HG02870 (cell line): ENCODE results near the gene LEUTX.
"Not testable (repeated sequence)": the region's sequence is repeated elsewhere in the genome, so short reads cannot be mapped to it uniquely, and the experiment has no call there.

Experiments
- ATAC-seq: cut with Tn5 transposase; IDR thresholded peaks from one replicate; pipeline ENCODE4 v1.9.1; 2021; ENCODE audit warnings: mild to moderate bottlenecking, moderate library complexity; ENCODE audit not compliant: unreplicated experiment

LEUTX gene

DNA sequence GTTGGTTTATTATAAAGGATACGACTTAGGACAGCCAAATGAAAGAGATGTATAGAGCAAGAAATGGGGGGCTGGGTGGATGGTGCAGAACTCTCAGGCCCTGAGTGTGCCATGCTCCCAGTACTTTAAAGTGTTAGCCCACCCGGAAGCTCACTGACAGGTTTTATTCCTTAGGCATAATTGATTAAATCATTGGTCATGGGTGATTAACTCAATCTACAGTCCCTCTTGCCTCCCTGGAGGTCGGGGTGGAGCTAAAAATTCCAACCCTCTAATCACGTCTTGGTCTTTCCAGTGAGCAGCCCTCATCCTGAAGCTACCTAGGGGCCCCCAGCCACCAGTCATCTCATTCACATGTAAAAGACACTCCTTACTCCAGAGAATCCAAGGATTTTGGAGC is 9.9 kb upstream of the LEUTX start:
- ATAC-seq = no peak

DNA sequence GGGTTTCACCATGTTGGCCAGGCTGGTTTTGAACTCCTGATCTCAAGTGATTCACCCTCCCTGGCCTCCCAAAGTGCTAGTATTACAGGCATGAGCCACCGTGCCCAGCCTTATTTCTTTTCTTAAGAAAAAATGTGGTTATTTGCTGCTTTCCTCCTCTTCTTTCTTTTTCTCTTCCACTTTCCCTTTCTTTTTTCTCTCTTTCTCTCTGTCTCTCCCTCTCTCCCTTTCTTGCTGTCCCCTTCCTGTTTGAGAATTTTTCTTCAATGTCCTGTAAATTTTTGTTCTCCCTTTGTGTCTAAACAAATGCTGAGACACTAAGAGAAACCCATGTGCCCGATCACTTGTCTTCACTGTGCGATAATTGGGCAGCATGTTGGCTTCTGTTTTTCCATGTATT is 2.2 kb downstream of the LEUTX start:
- ATAC-seq = no peak

DNA sequence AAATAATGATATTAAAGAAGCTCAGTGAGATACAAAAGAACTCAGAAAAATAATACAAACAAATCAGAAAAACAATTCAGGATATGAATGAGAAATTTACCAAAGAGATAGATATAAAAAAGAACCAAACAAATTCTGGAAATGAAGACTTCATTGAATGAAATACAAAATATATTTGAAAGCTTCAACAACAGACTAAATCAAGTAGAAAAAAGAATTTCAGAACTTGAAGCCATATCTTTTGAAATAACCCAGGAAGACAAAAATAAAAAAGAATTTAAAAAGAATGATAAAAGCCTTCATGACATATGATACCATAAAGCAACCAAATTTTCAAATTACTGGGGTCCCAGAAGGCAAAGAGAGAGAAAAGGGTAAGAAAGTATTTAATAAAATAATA is 9.6 kb downstream of the LEUTX start:
- ATAC-seq = no peak

DNA sequence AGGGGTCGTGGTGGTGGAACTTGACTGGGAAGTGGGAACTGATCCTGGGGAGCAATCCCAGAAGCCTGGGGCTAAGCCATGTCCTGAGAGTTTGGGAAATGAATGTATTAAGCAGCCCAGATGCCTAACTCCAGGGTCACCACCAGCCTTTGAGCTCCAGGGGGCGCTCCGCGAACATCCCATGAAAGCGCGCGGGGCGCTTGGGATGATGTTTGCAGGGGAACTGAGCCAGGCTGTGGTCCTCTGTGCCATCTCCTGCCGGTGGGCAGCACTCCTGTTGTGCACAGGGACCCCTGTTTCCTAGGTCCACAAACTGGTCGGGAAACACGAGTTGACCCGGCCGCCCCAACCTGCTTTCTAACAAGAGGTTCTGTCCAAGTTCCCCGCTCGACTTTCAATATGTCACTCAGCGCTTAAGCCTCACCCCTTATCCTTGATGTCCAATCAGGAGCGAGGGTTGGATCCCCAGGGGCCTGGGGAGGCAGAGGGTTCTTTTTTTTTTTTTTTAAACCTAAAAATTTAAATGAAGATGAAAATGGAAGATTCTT is 14.4 kb downstream of the LEUTX start:
- peak; percentile 59 for ATAC-seq

DNA sequence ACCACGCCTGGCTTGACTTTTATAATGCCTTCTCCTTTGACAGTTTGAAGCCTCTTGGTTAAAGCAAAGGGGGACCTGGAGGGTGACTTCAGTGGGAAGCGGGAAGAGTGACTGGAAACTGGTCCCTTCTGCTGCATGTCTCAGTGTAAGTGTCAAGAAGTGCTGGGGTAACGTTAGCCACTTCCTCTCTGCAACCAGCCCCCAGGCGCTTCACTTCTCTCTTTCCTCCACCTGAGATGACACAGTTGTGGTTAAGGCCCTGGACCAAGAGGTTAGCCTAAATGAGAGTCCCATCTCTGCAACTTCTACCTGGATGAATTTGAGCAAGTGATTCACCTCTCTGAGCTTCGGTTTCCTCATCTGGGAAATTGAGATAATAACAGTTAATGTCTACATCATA is 16.3 kb downstream of the LEUTX start:
- no peak for ATAC-seq

DNA sequence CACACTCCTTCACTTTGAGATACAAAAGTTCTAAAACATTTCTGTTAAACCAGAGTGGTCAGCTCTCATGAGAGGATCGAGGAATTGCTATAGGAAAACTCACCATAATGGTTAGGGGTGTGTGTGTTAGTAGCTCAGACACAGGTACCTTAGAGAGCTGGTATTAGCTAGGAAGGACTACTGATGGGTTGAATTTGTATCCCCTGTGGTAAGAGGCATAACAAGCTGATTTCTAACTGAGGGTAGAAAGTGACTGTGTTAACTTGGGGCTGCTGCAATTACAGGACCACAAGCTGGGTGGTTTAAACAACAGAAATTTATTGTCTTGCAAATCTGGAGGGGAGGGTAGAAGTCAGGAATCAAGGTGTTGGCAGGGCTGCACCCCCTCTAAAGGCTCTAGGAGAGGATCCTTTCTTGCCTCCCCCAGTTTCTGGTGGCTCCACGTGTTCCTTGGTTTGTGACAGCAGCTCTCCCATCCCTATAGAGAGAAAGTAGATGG is 17.4 kb downstream of the LEUTX start:
- no peak for ATAC-seq

DNA sequence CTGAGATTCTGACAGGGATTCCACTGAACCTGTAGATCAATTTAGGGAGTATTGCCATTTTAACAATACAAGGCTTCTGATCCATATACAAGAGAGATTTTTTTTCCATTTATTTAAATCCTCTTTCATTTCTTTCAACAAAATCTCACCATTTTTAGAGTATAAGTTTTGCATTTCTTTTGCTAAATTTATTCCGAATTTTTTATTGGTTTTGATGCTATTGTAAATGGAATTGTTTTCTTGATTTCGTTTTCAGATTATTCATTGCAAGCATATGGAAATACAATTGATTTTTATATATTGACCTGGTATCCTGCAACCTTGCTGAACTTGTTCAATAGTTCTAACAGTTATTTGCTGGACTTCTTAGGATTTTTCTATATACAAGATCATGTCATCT is 18.4 kb downstream of the LEUTX start:
- no peak for ATAC-seq

DNA sequence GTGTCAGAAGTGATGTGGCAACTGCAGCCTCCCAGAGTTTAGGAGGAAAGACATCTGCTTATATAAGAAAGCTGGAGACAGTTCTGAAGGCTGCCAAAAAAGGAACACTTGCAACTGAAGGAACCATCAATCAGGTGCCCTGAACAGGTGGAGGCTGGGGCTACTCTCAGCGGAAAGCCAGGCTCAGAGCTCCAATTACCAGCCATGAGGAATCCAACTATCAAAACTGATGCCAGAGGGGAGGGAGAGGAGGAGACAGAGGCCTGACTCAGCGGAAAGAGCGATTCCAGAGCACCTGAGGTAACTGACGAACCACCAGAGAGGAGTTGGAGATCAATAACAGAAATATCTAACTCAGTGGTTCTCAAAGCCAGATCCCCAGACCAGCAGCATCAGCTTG is 24.3 kb downstream of the LEUTX start:
- ATAC-seq = no peak

DNA sequence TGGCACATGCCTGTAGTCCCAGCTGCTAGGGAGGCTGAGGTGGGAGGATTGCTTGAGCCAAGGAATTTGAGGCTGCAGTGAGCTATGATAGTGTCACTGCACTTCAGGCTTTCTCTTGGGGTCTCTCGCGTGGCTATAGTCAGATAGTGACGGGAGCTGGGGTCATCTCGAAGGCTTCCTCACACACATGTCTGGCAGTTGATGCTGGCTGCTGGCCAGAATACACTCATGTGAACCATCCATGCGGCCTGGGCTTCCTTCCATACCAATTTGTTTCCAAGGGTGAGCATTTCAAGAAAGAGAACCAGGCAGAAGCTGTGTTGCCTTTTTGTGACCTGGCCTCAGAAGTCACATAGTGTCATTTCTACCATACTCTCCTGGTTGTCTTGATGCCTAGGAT is 26.4 kb downstream of the LEUTX start:
- no peak for ATAC-seq

DNA sequence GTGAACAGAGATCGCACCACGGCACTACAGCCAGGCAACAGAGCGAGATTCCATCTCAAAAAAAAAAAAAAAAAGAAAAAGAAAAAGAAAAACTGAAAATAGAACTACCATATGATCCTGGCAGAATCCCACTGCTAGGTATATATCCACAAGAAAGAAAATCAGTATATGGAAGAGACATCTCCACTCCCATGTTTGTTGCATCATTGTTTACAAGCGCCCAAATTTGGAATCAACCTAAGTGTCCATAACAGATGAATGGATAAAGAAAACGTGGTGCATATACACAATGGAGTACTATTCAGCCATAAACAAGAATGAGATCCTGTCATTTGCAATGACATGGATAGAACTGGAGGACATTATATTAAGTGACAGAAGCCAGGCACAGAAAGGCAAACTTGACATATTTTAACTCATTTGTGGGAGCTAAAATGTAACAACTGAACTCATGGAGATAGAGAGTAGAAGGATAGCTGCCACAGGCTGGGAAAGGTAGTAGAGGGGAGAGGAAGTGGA is 29.3 kb downstream of the LEUTX start:
- no peak for ATAC-seq

DNA sequence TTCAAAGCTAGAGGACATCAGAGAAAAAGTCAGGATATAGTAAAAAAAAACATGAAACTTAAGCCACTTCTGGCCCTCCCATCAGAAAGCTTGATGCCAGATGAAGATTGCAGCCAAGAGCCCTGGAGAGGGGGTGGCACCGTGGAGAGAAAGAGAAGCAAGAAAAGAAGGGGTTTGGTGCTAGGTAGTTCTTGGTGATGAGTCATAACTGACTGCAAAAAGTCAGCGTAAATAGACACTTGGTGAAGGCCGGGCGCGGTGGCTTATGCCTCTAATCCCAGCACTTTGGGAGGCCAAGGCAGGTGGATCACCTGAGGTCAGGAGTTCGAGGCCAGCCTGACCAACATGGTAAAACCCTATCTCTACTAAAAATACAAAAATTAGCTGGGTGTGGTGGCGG is 30.0 kb downstream of the LEUTX start:
- not testable (repeated sequence) for ATAC-seq

DNA sequence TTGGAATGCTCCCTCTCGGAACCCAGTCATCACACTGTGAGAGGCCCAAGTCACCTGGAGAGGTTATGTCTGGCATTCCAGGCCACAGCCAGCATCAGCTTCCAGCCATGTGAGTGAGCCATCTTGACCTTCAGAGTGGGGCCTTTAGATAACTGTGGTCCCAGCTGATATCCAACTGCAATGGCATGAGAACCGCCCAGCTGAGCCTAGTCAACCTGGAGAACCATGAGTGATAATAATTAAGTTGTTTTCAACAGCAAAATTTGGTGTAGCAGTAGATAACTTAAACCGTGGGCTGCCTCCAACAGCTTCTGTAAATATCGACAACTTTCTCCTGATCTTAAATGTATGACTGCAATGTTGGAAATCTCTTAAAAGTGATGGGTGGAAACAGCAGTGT is 30.7 kb downstream of the LEUTX start:
- ATAC-seq = no peak

DNA sequence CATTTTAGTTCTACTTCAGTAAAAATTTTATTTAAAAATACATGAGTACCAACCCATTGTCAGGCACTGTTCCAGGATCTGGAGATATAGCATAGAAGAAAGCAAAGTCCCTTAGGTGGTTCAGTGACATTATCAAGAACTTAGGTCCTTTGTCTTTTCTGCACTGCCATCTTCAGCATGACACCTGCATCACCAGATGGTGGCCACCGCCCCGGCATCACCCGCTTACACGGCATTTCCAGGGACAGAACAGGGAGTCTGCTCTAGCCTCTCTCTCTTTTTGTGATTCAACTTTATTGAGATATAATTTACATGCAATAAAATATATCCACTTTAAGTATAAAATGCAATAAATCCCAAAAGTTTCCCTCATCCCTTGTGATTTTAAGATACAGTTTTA is 31.8 kb downstream of the LEUTX start:
- ATAC-seq = no peak

DNA sequence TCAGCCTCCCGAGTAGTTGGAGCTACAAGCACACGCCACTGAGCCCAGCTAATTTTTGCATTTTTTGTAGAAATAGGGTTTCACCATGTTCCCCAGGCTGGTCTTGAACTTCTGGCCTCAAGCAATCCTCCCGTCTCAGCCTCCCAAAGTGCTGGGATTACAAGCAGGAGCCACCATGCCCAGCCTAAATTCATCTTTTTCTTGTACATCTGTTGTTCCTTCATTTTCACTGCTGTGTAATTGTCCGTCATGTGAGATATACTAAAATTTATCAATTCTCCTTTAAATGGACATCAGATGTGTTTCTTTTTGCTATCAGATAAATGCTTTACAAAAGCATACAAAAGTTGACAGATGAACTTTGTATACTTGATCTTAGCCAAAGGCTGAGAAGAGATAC is 32.4 kb downstream of the LEUTX start:
- no peak for ATAC-seq

DNA sequence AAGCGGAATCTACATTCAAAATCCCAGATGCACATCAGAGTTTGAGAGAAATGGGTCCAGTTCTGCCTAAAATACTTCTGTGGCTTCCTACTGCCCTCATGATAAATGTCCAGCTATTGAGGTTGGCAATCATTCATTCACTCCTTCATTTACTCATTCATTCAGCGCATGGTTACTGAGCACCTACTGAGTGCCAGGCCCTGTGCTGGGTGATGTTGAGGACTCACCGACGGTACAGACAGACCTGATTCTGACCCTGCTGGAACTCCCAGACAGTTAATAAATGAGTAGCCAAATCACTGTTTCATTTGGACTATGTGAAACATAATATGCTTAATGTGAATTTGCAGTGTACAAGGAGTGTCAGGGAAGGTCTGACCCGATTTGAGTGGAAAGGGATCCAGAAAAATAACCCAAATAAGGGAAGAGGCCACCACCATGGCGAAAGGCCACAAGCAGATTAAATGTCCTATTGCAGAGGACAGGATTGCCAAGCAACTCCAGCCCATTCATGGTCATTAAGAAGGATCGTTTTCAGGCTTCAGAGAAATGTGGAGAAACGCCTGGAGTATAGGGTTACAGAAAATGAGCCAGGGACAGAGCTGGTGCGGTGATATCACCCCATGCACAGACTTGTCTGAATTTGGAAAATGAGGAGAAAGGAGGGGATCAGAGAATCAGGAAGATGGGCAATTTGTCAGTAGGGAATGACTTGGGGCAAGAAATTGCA is 34.8 kb downstream of the LEUTX start:
- ATAC-seq = no peak

DNA sequence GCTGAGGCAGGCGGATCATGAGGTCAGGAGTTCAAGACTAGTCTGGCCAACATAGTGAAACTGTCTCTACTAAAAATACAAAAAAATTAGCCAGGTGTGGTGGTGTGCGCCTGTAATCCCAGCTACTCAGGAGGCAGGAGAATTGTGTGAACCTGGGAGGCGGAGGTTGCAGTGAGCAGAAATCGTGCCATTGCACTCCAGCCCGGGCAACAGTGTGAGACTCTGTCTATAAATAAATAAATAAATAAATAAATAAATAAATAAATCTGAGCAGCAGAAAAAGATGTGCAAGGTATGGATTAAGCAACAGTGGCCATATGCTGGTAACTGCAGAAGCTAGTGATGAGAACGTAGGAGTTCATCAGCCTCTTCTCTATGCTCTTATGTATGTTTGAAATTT is 35.5 kb downstream of the LEUTX start:
- ATAC-seq = not testable (repeated sequence)

DNA sequence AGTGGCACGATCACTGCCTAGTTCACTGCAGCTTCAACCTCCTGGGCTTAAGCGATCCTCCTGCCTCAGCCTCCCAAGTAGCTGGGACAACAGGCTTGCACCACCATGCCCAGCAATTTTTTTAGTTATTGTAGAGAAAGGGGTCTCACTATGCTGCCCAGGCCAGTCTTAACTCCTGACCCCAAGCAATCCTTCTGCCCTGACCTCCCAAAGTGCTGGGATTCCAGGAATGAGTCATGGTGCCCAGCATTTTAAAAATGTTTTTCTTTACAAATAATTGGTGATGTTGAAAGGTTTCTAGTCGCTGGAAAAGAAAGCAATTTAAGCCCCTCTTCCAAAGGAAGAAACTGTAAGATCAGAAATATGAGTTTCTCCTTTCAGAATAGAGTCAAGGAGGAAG is 35.9 kb downstream of the LEUTX start:
- no peak for ATAC-seq

DNA sequence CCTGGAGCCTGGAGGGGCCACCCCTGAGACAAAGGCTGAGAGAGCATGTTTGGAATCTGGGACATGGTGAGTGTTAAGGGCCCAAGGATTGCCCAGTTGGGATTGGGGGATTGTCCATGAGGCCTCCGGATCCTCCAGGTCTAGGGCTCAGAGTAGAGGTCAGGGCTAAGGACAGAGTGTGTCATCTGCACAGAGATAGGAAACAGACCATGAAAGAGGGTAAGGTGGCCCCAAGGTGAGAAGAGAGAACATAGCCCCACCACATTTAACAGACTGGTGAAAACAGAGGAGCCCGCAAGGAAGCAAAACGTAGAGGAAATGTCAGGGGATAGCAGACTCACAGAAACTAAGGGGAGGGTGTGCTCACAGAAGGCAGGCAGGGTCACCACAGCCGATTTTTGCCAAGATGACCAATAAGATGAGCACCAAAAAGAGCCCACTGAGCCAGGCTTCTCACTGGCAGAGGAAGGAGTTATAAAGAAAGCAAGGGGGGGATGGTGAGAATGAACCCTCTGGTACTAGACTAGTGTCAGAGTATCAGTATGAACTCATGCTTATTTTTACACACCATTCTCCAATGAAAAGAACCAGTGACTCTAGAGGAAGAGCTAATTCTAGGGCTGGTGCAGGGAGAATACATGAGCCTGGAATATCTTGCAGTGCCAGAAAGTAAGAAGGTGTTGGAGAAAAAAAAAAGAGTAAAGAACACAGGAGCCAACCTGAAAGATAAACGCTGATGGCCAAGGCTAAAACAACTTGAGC is 37.8 kb downstream of the LEUTX start:
- no peak for ATAC-seq

DNA sequence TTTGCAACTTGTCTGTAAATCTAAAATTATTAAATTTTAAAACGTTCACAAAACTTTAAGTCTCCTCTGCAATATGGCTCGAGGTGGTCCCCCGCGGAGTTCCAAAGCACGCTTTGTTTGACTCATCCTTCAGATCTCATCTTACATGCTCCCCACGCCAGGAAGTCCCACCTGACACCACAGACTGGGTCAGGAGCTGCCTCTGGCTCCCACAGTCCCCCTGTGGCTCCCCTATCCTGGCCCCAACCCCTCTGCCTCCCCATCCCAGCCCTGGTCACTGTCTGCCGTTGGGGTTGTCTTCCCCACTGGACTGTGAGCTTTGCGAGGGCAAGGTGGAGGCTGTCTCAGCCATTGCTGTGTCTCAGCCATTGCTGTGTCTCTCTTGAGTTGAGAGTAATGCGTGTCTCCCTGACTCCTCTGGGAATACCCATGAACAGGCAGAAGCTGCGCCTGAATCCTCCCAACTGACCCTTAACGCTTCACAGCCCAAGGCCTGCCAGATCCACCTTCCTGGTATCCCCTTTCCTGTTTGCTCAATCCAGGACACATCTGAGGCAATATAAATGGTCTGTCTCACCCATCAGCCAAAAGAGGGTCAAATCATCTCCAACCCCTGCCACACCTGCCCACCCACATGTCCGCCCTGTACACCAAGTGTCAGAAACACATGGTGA is 39.4 kb downstream of the LEUTX start:
- ATAC-seq = no peak

DNA sequence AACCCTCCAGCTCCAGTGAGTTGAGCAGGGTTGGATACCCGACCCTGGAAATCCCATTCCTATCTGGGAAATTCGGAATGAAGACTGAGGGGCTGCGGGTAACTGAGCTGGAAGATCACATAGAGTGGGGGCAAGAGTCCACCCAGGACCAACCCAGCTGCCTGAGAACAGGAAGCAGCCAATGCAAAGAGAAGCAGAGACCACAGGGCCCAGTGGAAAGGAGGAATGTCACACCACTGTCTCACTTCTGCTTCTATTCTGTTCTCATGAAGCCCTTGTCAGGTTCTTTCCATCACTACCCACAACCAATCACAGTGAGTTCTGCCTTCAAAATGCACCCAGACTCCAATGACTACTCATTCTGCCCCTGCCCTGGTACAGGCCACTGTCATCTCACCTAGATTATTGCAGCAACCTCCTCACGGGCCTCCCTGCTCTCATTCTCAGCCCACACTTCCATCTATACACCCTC is 40.0 kb downstream of the LEUTX start:
- peak; percentile 90 for ATAC-seq

DNA sequence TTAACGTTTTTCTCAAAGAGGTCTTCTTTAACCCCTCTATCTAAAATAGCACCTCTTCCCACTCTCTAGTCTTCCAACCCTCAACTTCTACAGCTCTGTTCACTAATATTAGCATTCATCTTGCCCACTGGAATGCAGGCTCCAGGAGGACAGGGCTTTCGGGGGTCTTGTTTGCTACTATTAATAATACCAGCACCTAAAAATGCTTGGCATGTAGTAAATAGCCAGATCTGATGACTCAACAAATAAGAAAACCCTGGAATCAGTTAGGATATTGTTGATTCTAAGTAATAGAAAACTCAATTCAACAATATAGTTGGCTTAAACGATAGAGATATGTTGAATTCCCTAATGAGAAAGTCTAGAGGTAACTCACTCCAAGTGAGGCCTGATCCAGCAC is 41.1 kb downstream of the LEUTX start:
- no peak for ATAC-seq
